C1 segment of cervical spinal cord (tissue), 14 donors: ENCODE results near the gene ZBTB49.

Experiments used
- DNase-seq, 14 donors: peaks; one replicate each; lab custom pipeline; 2025; lab: John Stamatoyannopoulos, UW

The ZBTB49 gene

GRCh38 chr4:4355302-4355701, 65.3 kb downstream of the ZBTB49 start:
- no peak for DNase-seq

- DNase-seq = no peak
These were observed 66.3 kb downstream of the ZBTB49 start for GRCh38 chr4:4356106-4357041.

- DNase-seq = no peak
These were observed 68.2 kb downstream of the ZBTB49 start for GRCh38 chr4:4358093-4358854.

DNA sequence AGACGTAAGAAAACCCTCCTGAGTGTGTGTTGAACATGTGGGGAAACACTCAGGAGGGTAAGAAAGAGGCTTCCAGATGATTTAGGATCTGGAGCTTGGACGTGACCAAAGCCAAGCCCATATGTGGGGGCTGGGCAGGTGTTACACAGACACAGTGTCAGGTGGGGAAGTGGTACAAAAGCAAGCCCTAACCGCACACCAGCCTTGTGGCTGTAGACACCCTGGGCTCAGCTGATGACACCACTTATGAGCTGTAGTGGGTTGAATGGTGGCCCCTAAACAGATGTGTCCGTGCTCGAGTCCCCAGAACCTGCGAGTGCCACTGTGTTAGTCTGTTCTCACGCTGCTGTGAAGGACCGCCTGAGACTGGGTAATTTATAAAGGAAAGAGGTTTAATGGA, 71.8 kb downstream of the ZBTB49 start:
- no peak for DNase-seq

DNA sequence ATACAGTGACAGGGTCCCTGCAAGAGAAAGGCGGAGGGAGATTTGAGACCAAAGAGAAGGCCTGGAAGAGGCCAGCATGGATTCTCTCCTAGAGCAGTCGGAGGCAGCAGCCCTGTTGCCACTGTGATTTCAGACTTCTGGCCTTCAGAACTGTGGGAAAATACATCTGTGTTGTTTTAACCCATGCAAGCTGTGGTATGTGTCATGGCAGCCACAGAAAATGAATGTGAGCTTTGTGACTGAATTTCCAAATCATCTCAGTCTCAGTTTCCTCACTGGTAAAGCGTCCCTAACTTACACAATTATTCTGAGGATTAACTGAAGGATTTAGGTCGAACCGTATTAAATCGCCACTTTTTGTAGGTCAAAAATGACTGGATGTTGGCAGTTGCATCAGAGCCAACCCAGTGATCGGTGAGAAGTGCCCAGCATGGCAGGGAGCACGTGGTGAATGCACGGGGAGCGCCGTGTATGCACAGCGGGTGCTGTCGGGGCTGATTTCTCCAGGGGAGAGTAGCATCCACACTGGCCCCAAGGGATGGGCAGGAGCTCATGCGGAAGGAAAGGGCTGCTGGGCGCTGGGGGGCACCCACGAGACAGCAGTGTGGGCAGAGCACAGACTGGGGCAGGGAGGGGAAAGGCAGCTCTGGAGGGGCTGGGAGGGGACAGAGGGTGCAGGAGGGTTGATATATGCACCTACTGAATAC, 73.1 kb downstream of the ZBTB49 start:
- no peak for DNase-seq

DNA sequence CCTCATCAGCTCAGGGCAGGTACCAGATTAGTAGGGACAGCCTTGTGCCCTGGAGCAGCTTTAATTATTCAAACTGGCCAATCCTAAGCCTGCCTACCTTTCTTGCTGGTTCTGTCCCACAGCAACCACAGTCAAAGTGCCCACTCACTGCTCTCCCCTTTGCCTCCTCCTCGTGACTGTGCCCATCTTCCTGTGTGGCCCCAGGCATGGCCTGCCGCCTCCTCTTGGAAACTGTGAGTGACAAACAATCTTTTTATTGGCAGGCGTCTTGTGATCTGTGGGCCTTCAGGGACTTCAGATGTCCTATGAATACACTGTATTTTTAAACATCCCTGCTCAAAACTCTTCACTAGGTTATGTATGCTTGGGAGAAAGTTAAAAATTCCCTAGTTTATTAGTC, 74.0 kb downstream of the ZBTB49 start:
- DNase-seq = no peak

GRCh38 chr4:4364486-4365208, 74.6 kb downstream of the ZBTB49 start:
- no peak for DNase-seq

- DNase-seq = no peak
These were observed 78.9 kb downstream of the ZBTB49 start for GRCh38 chr4:4368809-4369580.
